Fibroblast of upper back skin (primary cell): ENCODE results near the gene ACSBG1.

Experiments used
- DNase-seq: peaks from one replicate; pipeline ENCODE4 v3.0.0-alpha.2; 2013

The ACSBG1 gene

DNA sequence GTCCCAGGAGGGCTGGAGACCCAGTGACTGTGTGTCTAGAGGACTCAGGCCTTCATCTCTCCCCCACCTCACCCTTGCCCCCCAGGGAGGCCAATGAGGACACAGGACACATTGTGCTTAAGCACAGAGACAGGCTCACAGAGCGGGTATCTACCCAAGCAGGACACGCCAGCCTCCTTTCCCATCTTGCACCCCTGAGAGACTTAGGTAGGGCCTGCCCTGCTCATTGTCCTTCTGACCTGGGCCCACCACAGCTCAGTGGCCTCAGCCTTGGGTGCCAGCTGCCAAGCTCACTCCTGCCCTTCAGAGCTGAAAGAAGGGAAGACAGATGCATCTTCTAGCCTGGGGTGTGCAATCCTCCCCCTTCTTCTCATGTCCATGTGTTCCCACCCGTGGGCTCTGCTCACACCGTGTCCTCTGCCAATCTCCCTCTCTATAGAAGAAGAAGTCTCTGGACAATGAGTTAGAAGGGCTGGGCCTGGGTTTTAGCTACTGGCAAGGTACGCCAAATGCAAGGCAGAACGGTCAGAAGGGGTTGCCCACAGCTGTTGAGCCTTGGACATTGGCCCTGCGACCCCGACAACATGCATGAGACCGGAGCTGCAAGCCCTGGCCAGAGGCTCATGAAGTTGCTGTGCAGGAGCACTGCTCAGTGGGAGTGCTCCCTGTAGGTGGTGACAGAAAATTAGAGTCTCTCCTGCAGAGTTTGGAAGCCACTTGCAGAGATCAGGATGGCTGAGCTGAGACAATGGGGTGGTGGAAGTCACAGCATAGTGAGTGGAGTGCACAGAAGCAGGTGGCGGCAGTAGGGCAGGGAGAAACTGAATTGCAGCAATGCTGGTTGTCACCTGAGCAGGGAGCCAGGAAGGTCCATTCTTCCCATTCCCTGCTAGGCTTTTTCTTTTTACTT, 32.8 kb downstream of the ACSBG1 start:
- DNase-seq, result no peak

DNA sequence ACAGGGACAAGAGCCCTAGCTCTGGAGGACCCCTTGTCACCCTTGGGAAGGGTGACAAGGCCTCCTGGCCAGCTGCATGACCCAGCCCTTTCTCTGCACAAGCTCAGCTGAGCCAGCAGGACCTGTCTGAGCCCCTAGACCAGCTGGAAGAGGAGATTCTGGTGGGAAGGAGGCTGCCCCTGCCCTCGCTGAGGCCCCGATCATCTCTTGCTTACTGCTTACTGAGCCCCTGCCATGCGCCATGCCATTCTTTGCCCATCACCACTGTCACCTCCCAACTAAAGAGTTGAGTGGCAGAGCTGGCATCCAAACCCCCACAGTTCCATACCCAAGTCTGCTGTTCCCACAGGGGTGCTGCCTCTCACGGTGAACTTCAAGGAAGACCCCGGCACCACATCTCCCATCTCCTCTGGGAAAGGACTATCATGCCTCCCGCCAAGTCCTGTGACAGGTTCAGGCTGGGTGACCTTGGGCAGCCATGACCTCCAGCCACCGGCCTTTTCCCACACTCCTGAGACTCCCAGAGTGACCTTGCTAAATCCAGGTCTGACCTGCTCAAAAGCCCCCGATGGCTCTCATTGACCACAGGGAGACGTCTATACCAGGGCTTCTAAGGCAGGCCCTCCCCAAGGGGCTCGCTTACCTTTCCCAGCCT, 34.0 kb downstream of the ACSBG1 start:
- no peak for DNase-seq

DNA sequence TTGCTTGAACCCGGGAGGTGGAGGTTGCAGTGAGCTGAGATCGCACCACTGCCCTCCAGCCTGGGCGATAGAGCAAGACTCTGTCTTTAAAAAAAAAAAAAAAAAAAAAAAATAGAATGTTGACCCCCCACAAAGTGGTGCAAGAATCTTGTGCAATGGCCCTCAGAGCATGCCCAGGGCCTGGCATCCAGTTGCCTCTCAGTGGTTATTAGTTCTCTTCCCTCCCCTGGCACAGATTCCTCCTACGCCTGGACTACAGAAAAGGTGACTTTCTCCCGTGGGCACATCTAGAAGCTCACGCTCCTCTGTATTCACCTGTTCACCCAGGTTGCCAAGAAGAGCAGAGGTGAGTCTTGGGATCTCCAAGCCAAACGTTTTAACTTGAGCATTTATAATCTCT, 36.7 kb downstream of the ACSBG1 start:
- no peak for DNase-seq

DNA sequence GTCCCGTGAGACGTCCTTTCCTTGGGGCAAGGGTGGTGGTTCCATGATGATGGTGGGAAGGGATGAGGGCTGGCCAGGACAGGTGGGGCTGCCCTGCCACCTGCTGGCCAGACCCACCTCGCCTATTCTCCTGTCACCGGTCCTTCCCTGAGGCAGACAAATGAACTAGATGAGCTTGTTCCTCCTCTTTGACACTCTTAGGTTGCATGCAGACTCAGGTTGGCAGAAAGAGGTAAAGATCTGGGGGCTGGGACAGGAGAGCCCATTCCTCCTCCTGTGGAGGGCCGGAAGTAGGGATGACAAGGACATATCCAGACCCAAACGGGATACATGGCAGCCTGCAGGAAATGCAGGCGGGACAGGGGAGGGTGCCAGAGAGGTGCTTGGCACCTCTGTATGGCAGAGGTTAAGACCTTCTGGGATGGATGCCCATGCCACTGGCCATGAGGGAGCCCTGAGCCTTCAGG, 38.6 kb downstream of the ACSBG1 start:
- no peak for DNase-seq

DNA sequence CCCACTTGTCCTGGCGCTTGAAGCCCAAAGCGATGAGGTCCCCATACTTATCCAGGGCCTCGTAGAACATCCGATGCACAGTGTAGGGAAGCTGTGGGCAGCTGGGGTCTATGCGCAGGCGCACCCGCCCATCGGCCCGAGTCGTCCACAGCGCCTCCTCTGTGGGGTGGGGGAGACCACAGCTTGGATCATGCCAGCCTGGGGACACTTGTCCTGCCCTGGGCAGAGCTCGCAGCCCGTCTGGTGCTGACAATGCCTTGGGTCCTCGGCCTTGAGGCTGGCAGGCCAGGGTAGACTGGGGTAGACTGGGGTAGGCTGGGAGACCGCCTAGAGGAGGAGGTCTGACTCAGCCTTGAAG, 39.8 kb downstream of the ACSBG1 start:
- no peak for DNase-seq

DNA sequence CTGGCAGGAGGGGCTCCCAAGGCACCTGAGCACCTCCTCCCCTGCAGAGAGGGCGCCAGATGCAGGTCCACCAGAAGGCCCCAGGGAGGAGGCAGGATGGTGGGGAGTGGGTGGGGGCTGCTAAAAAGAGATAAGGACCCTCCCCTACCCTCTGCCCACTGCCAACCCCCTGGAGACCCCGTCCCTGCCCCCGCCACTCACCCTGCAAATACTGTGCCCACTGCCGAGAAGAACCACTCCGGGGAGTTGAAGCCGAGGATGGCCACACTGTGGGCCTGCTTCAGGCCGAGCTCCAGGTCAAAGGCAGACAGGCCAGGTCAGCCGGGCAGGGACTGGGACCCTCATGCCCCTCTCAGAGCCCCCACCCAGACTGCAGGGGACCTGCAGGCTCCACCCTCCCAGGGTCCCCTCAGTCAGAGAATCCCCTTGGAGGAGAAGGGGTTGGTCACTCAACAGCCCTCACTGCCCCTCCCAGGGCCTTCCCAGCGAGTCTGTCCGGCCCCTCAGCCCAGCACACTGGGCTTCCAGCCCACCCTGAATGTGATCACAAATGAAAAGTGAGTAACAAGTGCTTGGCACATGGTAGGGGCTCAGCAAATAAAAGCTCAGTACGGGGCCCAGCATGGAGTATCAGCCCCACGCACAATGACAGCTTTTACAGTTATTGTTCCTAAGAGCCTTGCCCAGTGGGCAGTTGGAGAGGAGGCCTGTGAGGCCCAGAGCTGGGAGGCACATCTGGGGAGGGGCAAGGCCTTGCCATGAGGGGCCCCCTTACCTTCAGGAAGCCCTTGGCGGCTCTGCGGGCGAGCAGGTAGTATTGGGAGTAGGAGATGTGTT, 40.4 kb downstream of the ACSBG1 start:
- DNase-seq, result no peak

DNA sequence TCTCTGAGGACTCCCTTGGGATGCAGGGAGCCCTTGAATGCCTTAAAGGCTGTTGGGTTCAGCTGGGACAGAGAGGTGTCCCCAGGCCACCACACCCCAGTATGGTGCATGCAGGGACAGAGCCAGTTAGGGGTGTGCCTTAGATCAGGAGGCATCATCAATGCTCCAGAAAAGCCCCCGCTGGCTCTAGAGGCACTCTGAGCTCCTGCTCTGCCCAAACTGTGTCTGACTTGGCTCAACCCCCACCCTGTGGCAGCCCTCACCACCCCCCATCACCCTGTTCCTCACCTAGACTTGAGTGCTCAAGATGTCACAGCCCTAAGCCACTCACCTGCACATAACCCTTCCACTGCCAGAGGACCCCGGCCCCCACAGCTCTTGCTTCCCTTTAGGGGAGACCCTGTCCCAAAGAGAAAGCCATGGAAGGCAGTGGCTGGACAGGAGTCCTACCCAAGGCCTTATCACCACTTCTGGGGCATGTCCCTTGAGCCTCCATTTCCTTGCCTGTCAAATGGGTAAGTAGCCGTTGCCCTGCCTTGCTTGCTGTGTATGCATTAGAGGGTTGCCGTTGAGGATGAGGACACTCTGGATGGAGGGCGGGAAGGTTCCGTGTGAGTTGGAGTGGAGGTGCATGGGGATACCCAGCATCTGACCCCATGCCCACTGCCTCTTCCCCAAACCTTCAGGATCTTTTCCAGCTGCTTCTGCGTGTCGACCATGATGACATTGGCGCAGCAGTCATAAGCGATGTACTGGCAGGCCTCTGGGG, 41.4 kb downstream of the ACSBG1 start:
- no peak for DNase-seq

DNA sequence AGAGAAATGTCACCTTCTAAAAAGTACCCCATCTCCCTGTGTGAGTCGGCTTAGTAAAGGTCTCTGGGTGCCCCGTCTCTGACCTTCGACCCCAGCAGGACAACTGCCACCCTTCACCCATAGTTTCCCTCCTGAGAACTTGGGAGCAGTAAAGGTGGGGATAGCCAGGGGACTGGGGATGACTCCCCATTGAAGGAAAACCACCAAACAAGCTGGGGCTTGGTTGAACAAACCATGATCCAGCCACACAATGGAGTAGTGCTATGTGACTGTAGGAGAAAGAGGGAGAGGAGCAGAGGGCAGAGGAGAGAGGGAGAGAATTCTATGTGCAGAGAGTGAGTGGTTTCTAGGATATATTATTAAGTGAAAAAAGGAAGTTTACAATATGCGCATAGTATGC, 51.5 kb downstream of the ACSBG1 start:
- no peak for DNase-seq

DNA sequence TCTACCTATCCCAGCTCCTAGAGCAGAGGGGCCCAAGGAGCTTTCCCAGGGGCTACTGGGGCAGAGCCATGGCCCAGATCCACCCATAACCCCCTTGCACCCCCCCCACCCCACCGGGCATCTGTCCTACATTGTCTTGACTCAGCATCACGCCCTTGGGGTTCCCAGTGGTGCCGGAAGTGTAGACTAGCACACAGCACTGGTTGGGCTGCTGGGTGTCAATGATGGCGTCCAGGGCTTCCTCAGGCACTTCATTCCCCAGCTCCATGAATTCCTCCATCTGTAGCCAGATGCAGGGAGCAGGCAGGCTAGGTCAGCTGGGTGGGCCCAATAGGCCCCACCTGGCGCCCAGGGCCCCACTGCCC, 52.0 kb downstream of the ACSBG1 start:
- DNase-seq, result no peak

DNA sequence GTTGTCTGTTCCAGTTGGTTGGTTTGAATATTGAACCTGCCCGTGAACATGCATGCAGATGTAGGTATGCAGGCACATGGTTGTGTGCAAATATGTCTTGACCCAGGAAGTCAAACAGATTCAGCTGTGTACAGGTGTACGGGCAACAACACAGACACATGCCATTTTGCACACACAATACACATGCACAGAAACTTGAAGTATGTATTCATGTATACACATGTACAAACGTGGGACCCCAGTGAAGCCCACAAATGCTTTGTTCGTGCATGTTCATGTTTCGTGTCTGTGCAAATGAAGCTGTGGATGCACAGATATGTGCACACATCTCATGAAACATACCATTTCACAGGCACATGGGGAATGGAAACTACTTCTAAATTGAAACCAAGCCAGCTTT, 54.5 kb downstream of the ACSBG1 start:
- DNase-seq, result no peak

DNA sequence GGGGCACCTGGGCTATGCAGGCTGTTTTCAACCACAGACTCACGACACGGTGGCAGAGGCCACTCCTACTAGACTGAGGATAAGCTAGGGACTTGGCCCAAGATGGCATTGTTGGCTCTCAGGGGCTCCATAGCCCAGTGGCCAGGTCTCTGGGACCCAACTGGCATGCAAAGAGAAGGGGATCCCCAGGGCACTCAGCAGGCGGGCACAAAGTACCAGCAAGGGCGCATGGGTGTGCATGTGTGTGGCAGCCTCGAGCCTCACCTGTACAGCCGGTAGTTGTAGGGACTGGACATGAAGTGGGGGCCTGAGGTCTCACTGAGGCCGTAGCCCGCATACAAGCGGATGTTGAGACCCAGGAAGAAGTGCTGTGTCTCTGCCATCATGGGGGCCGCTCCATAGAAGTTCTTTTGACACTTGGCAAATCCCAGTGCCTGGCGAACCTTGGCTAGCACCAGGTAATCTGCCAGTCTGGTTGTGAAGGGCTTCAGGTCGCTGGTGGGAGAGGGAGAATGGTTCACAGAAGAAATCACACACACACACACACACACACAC, 55.0 kb downstream of the ACSBG1 start:
- DNase-seq, result no peak

DNA sequence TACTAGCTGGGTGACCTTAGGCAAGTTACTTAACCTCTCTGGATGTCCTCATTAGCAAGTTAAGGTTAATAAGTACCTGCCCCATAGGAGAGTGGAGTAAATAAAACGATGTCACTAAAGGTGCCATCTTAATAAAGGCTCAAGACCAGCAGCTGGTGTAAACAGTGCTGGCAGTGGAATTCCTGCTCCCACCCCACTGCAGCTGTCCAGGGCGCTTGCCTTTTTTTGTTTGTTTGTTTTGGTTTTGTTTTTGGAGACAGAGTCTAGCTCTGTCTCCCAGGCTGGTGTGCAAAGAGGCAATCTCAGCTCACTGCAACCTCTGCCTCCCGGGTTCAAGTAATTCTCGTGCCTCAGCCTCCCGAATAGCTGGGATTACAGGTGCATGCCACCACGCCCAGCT, 56.3 kb downstream of the ACSBG1 start:
- no peak for DNase-seq

DNA sequence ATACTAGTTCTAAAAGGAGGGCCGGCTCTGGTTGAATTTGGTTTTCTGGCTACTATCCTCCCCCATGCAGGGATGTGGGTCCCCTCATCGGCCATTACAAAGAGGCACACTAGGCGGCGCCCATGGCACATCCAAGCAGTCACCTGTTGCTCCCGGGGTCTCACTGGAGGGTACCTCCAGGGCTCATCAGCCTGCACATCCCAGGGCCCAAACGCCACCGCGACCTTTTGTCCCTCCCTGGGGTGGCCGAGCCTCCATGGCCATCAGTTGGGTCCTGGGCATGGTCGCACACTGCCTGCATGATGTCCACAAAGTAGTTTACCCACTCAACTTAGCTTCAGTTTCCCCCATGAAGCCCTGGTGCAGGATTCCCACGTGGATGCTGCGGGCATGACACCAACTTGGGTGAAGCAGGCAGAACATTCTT, 56.9 kb downstream of the ACSBG1 start:
- DNase-seq, result no peak

DNA sequence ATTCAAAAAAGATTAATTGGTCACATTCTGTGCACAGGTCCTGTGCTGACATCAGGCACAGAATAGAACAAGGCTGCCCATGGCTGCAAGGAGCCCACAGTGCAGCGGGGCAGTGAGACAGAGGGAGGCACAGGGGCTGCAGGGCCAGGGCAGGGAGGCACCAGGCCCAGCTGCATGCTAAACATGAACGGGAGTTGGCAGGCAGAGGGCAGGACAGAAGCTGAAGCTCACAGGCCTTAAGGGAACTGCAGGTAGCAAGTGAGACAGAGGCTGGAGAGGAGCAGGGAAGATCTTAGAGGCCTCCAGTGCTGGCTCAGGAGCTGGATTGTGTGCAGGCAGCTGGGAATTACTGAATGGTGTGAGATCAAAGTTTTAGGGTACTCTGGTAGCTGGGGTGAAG, 59.0 kb downstream of the ACSBG1 start:
- DNase-seq, result no peak

DNA sequence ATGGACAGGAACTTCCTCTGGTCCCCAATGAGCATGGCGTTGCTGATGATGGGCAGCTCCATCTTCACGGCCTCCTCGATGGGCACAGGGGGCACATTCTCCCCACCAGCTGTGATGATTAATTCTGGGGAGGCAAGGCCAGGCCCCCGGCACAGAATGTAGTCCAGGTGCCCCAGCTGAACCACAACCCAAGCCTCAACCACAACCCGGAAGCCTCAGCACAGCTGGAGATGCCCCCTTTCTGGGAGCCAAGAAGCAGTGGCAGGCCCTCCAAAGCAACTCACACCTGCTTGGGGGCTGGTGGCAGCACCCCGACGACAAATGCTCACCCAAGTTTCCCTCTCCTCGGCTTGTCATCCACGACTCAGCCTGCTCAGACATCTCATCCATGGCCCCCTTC, 60.0 kb downstream of the ACSBG1 start:
- no peak for DNase-seq

DNA sequence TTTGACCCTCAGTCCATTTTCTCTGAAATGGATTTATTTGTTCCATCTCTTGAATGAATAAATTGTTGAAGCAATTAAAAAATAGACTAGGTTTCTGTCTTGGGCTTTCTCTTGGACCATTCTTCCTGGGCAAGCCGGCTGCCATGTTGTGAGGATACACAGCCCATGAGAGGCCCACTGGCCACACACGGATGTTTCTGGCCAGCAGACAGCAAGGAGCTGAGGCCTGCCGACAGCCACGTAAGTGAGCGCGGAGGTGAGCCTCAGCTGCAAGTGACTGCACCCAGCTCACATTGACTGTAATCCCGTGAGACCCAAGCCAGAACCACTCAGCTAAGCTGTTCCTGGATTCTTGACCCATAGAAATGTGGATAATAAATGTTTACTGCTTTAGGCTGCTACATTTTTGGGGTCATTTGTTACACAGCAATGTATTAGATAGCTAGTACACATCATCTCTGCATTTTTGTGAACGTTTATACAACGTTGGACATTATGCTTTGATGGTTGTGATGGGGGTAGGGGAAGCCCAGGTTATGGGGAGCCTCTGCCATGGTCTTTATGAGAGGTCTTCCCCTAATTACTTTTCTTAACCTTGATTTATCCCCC, 62.4 kb downstream of the ACSBG1 start:
- DNase-seq, result no peak

DNA sequence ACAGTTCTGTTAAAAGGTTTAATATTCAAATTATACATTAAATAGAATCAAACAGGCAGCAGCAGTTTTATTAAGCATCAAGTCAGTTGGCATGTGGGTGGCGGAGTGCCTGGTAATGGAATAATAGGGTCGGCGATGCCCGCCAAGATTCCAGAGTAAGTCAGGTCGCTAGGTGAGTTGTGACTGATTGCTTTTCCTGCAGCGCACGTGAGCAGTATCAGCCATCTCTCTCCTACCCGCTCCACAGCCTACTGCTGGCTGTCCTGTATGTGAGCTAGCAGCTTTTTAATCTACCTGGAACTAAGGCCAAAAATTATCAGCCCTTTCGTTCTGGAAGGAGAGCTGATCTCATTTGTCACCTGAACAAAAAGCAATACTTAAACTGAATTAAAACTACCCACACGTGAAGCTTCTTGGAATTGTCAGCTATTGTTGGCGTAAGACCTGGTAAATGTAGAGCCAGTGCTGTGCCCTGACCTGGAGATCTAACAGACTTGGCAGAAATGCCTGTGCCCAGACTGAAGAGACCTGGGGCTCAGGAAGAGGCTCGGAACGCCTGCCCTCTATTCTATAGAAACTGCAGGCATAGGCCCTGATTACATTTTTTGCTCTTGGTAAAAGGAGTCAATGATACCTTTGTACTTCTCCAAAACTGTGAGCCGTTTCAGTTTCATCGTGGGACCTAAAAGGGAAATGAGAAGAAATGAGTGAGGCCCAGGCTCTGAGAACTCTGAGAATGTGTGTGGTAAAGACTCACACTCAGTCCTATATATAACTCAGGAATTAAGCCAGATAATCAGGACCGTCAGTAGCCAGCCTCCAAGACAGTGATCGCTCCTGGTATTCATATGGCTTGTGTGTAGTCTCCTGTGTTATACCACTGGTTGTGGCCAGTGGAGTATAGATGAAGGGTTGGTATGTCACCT, 63.3 kb downstream of the ACSBG1 start:
- DNase-seq, result no peak

DNA sequence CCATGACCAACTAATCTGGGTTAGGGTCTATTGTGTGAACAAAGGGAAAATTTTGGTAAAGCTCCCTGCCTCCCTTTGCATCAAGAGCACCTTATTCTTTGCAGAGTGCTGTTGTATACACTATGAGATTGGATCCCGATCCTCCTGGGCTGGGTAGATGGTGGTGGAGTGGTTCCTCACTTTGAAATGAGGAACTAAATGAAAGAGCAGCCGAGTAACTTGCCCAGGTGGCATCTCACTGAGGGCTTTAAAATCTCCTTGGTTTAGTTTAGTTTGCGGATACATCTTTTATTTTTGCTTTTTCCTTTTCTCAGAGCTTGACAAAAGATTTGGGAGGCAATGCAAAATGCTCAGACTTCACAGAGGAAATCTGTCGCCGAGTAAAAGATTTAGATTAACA, 65.8 kb downstream of the ACSBG1 start:
- DNase-seq, result no peak

DNA sequence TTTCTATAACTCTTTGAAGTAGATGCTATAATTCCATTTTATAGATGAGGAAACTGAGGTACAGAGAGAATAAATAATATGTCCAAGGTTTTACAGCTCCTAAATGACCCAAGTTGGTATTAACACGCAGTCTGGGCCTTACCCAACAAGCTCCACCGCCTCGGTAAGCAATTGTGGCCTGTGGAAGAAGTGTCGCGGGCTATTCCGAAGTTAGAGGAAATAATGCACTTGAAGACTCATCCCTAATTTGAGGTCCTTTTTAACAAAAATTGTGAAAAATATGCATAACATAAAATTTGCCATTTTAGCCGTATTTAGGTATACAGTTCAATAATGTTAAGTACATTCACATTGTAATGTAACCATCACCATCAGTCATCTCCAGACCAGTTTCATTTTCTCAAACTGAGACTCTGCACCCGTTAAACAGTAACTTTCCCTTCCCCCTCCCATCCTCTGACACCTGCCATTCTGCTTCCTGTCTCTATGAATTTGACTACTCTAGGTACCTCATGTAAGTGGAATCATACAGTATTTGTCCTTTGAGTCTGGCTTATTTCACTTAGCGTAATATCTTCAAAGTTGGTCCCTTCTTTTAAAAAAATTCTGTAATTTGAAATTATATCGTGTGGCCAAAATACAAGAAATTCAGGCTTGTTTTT, 67.0 kb downstream of the ACSBG1 start:
- no peak for DNase-seq

DNA sequence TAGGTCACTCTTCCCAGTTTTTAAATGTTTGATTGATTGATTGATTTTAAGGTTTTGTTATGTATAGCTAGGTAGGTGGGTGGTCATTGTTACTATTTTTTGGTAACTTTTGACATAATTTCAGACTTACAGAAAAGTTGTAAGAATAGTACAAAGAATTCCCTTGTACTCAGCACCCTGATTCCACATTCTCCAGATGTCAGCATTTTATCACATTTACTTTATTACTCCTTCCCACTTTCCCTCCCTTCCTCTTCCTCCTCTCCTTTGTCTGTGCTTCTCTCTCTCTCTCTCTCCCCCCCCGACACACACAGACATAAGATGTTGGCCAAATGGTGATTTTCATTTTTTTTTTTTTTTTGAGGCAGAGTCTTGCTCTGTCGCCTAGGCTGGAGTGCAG, 70.4 kb downstream of the ACSBG1 start:
- DNase-seq, result no peak
